ENCODE data around the gene PBLD.

The PBLD gene

GRCh38 chr10:68332259-68333057 is at the start of gene PBLD:
Gene PBLD (minus strand): TSS chr10:68332928. CDS start chr10:68306844, 26,084 bp downstream.
- DNase-seq, result peak; percentile 13 to 93 (median 66)

- DNase-seq, result no peak
These were observed 38.9 kb upstream of the PBLD start for GRCh38 chr10:68371604-68372003.

DNA sequence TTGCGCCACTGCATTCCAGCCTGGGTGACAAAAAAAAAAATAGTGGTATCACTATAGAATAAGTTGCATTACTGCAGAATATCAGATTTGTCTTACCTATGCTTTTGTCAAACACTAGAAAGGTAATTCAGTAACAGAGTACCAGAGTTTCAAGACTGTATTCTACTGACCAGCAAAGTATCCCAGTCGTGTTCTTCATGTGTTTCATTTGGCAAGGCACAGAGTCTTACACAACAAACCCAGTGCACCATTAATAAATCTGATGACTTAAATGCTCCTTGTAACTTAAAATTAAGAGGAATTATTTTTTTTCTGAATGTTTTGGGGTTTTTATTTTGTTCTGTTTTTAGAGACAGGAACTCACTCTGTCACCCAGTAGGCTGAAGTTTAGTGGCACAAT is 34.4 kb upstream of the PBLD start:
- no peak for DNase-seq

- no peak for DNase-seq
These were observed 33.9 kb upstream of the PBLD start for GRCh38 chr10:68366600-68366999.

DNA sequence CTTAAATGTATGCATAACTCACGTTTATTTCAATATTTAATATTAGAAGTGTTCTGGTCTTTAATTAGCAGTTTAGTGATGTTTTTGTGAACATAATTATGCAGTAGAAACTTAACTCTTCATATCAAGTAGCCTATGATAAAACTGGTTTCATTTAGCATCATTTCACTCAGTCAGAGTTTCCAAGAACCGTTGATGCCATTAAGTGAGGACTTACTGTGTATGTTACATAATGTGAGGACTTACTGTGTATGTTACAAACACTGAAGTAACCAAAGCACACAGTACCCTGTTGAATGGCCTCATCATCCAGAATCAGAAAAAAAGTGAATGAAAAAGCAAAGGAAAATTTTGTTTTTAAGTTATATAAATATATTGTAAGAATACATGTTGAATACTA is 32.9 kb upstream of the PBLD start:
- DNase-seq, result no peak

DNA sequence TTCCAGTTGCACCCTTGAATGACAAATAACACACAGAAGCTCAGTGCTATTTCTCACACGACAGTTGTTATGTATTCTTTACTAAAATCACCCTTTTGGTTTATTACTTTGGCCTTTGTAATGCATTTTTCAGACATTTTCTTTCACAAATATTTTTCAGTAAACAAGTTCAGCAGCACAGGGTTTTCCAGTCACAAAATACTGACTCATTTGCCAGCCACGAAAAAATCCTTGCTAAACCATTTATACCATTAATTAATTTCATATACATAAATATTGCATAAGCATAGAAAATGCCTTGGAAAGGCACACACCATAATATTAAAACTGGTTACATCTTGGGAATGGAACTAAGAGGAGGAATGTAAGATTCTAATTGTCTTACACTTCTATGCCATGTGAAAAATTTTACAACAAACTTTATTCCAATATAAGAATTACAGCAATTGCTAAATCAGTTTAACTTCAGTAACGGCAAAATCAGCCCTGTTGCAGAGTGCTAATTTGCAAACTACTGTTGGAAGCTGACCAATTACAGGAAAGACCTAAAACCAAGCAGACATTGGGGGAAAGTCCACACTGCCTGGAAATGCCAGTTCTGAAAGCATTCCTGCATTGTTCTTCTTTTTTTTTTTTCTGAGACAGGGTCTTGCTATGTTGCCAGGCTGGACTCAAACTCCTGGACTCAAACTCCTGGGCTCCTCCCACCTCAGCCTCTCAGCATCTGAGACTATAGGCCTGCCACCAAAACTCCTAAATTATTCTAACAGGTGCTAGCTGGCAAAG is 31.6 kb upstream of the PBLD start:
- DNase-seq, result no peak

- no peak for DNase-seq
These were observed 29.9 kb upstream of the PBLD start for GRCh38 chr10:68362590-68362989.

DNA sequence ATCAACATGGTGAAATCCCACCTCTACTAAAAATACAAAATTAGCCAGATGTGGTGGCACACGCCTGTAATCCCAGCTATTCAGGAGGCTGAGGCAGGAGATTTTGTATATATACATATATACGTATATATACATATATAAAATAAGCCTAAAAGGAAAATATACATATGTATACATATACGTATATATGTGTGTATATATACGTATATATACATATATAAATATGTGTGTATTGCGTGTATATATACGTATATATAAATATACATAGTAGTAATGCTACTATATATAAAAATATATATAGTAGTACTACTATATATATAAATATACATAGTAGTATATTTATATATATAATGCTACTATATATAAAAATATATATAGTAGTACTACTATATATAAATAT is 26.5 kb upstream of the PBLD start:
- no peak for DNase-seq

GRCh38 chr10:68353537-68353936 is 20.8 kb upstream of the PBLD start:
- no peak for DNase-seq

GRCh38 chr10:68348265-68348741 is 15.6 kb upstream of the PBLD start:
- peak in 4 of 51 donors; percentile 3 to 11 (median 6) for DNase-seq

DNA sequence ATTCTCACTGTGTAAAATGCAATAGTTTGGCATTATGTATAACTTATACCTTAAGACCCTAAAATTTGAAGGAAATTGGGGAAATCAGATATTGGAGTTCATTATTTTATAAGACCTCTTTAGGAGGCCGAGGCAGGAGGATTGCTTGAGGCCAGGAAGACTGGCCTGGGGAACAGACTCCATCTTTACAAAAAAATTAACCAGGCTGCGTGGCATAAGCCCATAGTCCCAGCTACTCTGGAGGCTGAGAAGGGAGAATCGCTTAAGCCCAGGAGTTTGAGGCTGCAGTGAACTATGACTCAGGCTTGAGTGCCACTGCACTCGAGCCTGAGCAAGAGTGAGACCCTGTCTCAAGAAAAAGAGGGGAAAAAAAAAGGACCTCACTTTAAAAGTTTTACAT is 14.0 kb upstream of the PBLD start:
- no peak for DNase-seq

- no peak for DNase-seq
These were observed 12.9 kb upstream of the PBLD start for GRCh38 chr10:68345621-68346020.

- DNase-seq, result no peak
These were observed 10.3 kb upstream of the PBLD start for GRCh38 chr10:68342909-68343516.

GRCh38 chr10:68340358-68341080 is 7.8 kb upstream of the PBLD start:
- no peak for DNase-seq

DNA sequence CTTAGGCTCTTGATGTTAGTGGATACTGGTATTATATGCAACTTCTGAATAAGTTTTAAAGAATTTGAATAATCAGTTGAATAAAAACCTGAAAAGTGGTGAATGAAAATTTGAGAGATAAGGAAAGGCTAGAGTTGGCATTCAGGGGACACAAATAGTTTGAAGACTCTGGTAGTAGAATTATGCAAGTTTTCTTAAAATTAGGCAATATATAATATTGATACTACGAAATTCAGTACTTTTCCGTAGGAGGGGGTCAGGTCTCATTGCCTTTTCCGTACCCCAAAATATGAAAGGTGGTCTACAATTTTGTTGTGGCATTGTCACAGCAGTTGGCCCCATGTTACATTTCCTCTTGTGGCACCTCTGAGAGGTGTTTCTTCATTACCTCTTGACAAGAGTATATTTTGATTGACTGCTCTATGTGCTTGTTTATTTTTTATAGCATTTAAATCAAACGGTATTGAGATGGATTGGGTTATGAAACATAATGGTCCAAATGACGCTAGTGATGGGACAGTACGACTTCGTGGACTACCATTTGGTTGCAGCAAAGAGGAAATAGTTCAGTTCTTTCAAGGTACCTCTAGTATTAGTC is 4.1 kb upstream of the PBLD start:
- DNase-seq, result no peak

GRCh38 chr10:68334672-68335467 is 2.1 kb upstream of the PBLD start:
- DNase-seq, result no peak

DNA sequence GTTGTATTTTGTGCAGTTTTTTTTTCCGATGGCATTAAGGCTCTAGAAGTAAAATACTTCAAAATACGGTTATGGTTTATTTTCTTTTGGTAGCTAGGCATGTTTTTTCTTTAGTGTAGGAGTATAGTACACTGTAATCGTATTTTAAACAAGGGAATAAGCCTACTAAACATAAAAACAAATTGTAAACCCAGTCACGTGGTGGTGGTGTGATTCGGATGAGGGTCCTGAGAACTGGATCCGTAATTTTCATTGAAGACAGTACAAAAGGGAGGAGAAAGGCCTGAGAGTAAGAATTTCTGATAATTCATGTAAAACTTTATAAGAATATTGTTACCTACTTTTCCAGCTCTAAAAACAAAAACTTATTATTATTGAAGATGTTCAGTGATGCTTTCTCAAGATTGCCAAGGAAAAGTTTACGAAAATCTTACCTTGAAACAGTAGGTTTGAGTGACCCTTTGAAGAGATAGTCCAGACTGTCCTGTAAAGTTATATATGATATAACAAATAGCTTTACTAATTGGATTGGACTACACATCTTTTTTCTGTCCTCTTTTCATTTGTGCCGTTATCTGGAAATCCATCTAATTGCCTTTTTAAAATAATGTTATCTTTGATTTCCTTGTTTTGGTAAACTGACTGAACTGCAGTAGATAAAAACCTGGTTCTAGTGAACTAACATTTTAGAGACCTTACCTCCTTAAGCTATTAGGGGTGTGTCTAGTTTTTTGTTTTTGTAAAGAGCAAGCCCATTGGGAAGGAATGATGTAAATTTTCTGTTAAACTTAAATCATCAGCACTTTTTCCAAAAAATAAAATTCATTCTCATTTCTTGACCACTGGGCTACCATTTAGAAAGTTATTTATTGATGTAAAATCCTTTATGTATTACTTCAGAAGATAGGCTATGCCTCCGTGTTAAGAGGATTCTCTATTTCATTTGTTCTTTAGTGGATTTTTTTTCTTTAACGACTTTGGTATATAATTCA is 1.0 kb upstream of the PBLD start:
- peak in 1 of 51 donors; percentile 29 for DNase-seq

DNA sequence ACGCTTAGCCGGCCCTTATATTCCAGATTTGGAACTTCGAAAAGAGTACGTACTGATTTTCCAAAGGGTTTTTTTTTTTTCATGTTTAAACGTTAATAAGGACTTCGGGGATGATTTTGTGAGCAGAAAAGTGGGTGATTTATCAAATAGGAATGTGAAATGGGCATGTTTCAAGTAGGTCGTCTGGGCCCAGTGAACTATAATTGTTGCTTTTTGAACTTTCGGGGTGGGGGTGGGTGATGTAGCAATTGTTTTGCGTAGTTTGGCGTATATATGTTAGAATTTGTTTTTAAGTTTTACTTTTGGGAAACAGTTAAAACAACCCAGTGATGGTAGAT is 299 bp upstream of the PBLD start:
- no peak for DNase-seq

Data from hypothalamus (tissue), 51 donors.